CD4-positive, alpha-beta T cell (primary cell): ENCODE measurements around the gene SYNPO. TPM values are rescaled to one million over a fixed set of nuclear protein-coding genes. Genes with fewer than 3 reads are reported as not detected.

ENCODE experiments used
- ATAC-seq: fragments of 200-7000 bp; cut with Tn5 transposase; one replicate; pipeline ENCODE4 v1.10.0; 2022; ENCODE audit warnings: mild to moderate bottlenecking; ENCODE audit not compliant: poor library complexity
- CTCF ChIA-PET: fragments of 350-600 bp; sonication (Branson Sonifier 250); formaldehyde crosslinking; loops from one replicate; lab custom pipeline; 2021; ENCODE audit warnings: antibody characterized with exemption, inconsistent platforms; lab: Charles Lee
- POLR2A ChIA-PET: fragments of 350-600 bp; sonication (Branson Sonifier 250); formaldehyde crosslinking; loops from one replicate; lab custom pipeline; 2021; ENCODE audit warnings: antibody characterized with exemption, inconsistent platforms; lab: Charles Lee
- DNase-seq, 14 experiments: peaks; one replicate each; pipeline ENCODE4 v3.0.0-alpha.2; 2013 to 2020; ENCODE audit warnings: mixed read lengths in 2 of 14
- H3K27ac ChIP-seq, 2 donors: one replicate each; pipeline versions ENCODE4 v1.5.1 to v1.7.0; 2013; ENCODE audit warnings: low read length in 2 of 2, low read depth in 1 of 2, mild to moderate bottlenecking in 1 of 2
- H3K27me3 ChIP-seq, 2 experiments: 1 replicate in 1 of 2; 2 replicates in 1 of 2; pipeline versions ENCODE4 v1.6.1 to v1.7.0; 2013; ENCODE audit warnings: low read length in 2 of 2, control low read depth in 1 of 2, mild to moderate bottlenecking in 1 of 2, moderate library complexity in 1 of 2; ENCODE audit not compliant: insufficient read depth in 2 of 2, control insufficient read depth in 1 of 2
- H3K36me3 ChIP-seq: one replicate; pipeline ENCODE4 v1.6.1; 2013; ENCODE audit warnings: low read length, control low read depth; ENCODE audit not compliant: insufficient read depth
- H3K4me1 ChIP-seq: one replicate; pipeline ENCODE4 v1.6.1; 2013; ENCODE audit warnings: low read length, control low read depth; ENCODE audit not compliant: insufficient read depth
- H3K4me3 ChIP-seq: one replicate; pipeline ENCODE4 v1.5.1; 2013; ENCODE audit warnings: mild to moderate bottlenecking, low read length, moderate library complexity
- H3K9me3 ChIP-seq, 2 experiments: 1 replicate in 1 of 2; 2 replicates in 1 of 2; pipeline versions ENCODE4 v1.6.1 to v1.7.0; 2013; ENCODE audit warnings: low read length in 2 of 2, mild to moderate bottlenecking in 2 of 2, control low read depth in 1 of 2, moderate library complexity in 1 of 2; ENCODE audit not compliant: control insufficient read depth in 1 of 2, insufficient read depth in 1 of 2
- H3K27ac Mint-ChIP-seq: one replicate; pipeline ENCODE4 v1.8.0; 2020; ENCODE audit warnings: mixed read lengths
- H3K27me3 Mint-ChIP-seq: one replicate; pipeline ENCODE4 v1.8.0; 2021; ENCODE audit warnings: mixed read lengths
- H3K36me3 Mint-ChIP-seq: one replicate; pipeline ENCODE4 v1.8.0; 2021; ENCODE audit warnings: low read depth, mixed read lengths
- H3K4me1 Mint-ChIP-seq: one replicate; pipeline ENCODE4 v1.8.0; 2021; ENCODE audit warnings: low read depth, mixed read lengths
- H3K4me3 Mint-ChIP-seq: one replicate; pipeline ENCODE4 v1.8.0; 2020; ENCODE audit warnings: mild to moderate bottlenecking, mixed read lengths
- H3K9me3 Mint-ChIP-seq: one replicate; pipeline ENCODE4 v1.8.0; 2020; ENCODE audit warnings: mixed read lengths
- CTCF ChIP-seq: fragments of 200-600 bp; IDR thresholded peaks from one replicate; pipeline ENCODE4 v1.8.0; 2022; ENCODE audit warnings: antibody characterized with exemption, mild to moderate bottlenecking
- intact Hi-C, 2 experiments: fragments of 100-400 bp; cut with DNase I in 1 of 2; cut with micrococcal nuclease in 1 of 2; formaldehyde crosslinking; loops; one replicate each; pipeline versions ENCODE4 v1.15.1 to v1.9.0; 2023 to 2025; cut with DNase I, micrococcal nuclease
- total RNA-seq, 174 experiments: library from RNA in 2 of 174; stranded (reverse) in 2 of 174; gene quantifications; one replicate each; pipeline ENCODE4 v1.2.3 and lab custom pipeline; 2021 to 2026

The SYNPO gene
- total RNA-seq, 2 experiments from 2014 or later: 0.06 to 0.14 TPM

- DNase-seq: no peak
- no peak overlapping the region for H3K4me3 ChIP-seq
- H3K27ac ChIP-seq: no peak overlapping the region
- TF ChIP-seq CTCF: no peak
- Mint-ChIP-seq H3K4me3 (no peak overlapping the region), H3K4me1 (no peaks in the 10 kb centered on the region), H3K9me3 (no peaks in the 10 kb centered on the region), H3K27me3 (peaks cover 4% of the 10 kb centered on the region), H3K27ac (no peak overlapping the region), H3K36me3 (no peaks in the 10 kb centered on the region)
- no peaks in the 10 kb centered on the region for H3K36me3 ChIP-seq
- H3K9me3 ChIP-seq: no peaks in the 10 kb centered on the region
- ChIA-PET CTCF (no interaction called here), POLR2A (no interaction called here)
- intact Hi-C loops: no loop called here
- H3K27me3 ChIP-seq: no peaks in the 10 kb centered on the region
- no peak for ATAC-seq
- H3K4me1 ChIP-seq: no peaks in the 10 kb centered on the region
Observed at GRCh38 chr5:150606476-150606875, 34.0 kb upstream of the SYNPO start.

GRCh38 chr5:150607105-150607504 is 33.4 kb upstream of the SYNPO start:
- no peaks in the 10 kb centered on the region for H3K36me3 Mint-ChIP-seq
- H3K4me3 Mint-ChIP-seq: no peak overlapping the region
- POLR2A ChIA-PET: no interaction called here
- no peaks in the 10 kb centered on the region for H3K4me1 ChIP-seq
- H3K27ac Mint-ChIP-seq: no peak overlapping the region
- no peaks in the 10 kb centered on the region for H3K9me3 ChIP-seq
- peaks cover 3% of the 10 kb centered on the region for H3K27me3 Mint-ChIP-seq
- no peaks in the 10 kb centered on the region for H3K27me3 ChIP-seq
- intact Hi-C loops: no loop called here
- no peak overlapping the region for H3K4me3 ChIP-seq
- no peaks in the 10 kb centered on the region for H3K4me1 Mint-ChIP-seq
- no peak for TF ChIP-seq CTCF
- H3K9me3 Mint-ChIP-seq: no peaks in the 10 kb centered on the region
- no peak overlapping the region for H3K27ac ChIP-seq
- H3K36me3 ChIP-seq: no peaks in the 10 kb centered on the region
- ATAC-seq (no peak), DNase-seq (no peak)
- CTCF ChIA-PET: no interaction called here

- Histone ChIP-seq H3K4me1 (no peaks in the 10 kb centered on the region), H3K9me3 (no peaks in the 10 kb centered on the region), H3K36me3 (no peaks in the 10 kb centered on the region), H3K27ac (no peak overlapping the region), H3K27me3 (no peaks in the 10 kb centered on the region), H3K4me3 (no peak overlapping the region)
- ChIA-PET POLR2A (interaction anchor here (0.7 kb wide), 1 partner anchor 174 kb away, joined by 3 read pairs; no protein-coding TSS in a partner anchor), CTCF (no interaction called here)
- no peak for ATAC-seq
- no peak for DNase-seq
- no peak for TF ChIP-seq CTCF
- no peak overlapping the region for H3K4me3 Mint-ChIP-seq
- H3K4me1 Mint-ChIP-seq: no peaks in the 10 kb centered on the region
- no peaks in the 10 kb centered on the region for H3K36me3 Mint-ChIP-seq
- no peaks in the 10 kb centered on the region for H3K27me3 Mint-ChIP-seq
- no peak overlapping the region for H3K27ac Mint-ChIP-seq
- intact Hi-C loops: no loop called here
- no peaks in the 10 kb centered on the region for H3K9me3 Mint-ChIP-seq
Observed at GRCh38 chr5:150607991-150608390, 32.5 kb upstream of the SYNPO start.
